GM10248 (cell line): ENCODE results near the gene NFILZ.

Experiments used
- CTCF ChIA-PET: fragments of 300-600 bp; sonication (Branson Sonifier 250); formaldehyde crosslinking; extraction: SDS; loops from one replicate; lab custom pipeline; 2021; ENCODE audit warnings: antibody characterized with exemption; lab: Yijun Ruan, JAX
- POLR2A ChIA-PET: fragments of 350-650 bp; sonication (Branson Sonifier 250); formaldehyde crosslinking; extraction: SDS; loops from one replicate; lab custom pipeline; 2020; ENCODE audit warnings: antibody characterized with exemption; lab: Yijun Ruan, JAX
- DNase-seq: peaks from one replicate; pipeline ENCODE4 v3.0.0; 2012; ENCODE audit errors: extremely low spot score
- TF ChIP-seq, protein P1 (sequence below): IDR thresholded peaks from 2 replicates; pipeline ENCODE4 v1.5.1; 2012; ENCODE audit warnings: mild to moderate bottlenecking, low read depth; ENCODE audit errors: extremely low read depth, missing control alignments, control extremely low read depth

The NFILZ gene

DNA sequence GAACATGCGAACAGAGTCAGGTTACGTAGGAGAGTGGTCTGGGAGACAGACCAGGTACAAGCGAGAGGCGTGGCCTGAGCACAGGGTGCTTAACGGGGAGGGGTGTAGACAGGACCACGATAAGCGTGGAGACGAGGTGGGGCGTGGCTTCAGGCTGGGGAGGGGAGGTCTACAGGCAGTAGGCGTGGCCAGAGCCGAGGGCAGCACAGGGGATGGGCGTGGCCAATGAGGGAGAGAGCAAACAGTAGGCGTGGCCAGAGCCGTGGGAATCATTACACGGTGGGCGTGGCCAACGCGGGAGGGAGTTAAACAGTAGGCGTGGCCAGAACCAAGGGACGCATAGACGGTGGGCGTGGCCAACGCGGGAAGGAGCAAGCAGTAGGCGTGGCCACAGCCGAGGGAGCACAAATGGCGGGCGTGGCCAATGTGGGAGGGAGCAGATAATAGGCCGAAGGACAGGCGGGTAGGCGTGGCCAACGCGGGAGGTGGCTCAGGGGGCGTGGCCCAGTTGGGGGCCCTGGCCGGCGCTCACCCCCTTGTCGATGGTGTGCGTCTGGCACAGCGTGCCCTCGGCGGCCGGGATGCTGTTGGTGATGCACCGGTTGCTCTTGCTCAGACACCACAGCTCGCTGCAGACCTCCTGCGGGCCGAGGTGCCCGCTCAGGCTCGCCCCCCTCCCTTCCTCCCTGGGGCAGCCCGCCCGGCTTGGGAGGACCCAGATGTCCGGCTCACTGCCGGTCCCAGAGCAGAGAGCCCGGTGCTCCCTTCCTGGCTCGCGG lies 38.0 kb upstream of the NFILZ start:
- TF ChIP-seq, protein P1, sequence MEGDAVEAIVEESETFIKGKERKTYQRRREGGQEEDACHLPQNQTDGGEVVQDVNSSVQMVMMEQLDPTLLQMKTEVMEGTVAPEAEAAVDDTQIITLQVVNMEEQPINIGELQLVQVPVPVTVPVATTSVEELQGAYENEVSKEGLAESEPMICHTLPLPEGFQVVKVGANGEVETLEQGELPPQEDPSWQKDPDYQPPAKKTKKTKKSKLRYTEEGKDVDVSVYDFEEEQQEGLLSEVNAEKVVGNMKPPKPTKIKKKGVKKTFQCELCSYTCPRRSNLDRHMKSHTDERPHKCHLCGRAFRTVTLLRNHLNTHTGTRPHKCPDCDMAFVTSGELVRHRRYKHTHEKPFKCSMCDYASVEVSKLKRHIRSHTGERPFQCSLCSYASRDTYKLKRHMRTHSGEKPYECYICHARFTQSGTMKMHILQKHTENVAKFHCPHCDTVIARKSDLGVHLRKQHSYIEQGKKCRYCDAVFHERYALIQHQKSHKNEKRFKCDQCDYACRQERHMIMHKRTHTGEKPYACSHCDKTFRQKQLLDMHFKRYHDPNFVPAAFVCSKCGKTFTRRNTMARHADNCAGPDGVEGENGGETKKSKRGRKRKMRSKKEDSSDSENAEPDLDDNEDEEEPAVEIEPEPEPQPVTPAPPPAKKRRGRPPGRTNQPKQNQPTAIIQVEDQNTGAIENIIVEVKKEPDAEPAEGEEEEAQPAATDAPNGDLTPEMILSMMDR = no peak
- peak; percentile 26 for DNase-seq
- POLR2A ChIA-PET = no interaction called here
- CTCF ChIA-PET = interaction anchor here (1.2 to 4.8 kb wide), 2 partner anchors 12 to 102 kb away, joined by 3 to 59 read pairs; no protein-coding TSS in a partner anchor

DNA sequence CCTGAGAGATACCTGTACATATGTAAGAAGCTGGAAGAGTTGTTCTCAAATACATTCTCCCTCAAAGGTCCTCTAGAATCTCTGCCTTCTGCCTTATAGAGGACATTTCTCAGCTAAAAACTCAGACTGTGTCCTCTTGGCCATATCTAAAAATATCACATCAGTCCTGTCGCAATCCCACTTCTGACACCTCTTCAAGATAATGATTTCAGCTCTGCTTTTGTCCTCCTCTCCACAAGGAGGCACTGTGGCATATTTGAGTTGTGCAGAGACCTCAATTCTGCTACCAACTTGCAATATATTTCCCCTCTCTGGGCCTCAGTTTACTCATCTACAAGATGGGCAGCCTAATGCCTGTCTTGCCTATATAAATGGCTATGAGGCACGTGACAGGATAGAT lies 36.5 kb upstream of the NFILZ start:
- TF ChIP-seq, protein P1 = no peak
- DNase-seq = no peak
- POLR2A ChIA-PET = no interaction called here
- CTCF ChIA-PET = interaction anchor here (1.2 to 4.8 kb wide), 5 partner anchors 8 to 100 kb away, joined by 3 to 59 read pairs (median 3); no protein-coding TSS in a partner anchor

DNA sequence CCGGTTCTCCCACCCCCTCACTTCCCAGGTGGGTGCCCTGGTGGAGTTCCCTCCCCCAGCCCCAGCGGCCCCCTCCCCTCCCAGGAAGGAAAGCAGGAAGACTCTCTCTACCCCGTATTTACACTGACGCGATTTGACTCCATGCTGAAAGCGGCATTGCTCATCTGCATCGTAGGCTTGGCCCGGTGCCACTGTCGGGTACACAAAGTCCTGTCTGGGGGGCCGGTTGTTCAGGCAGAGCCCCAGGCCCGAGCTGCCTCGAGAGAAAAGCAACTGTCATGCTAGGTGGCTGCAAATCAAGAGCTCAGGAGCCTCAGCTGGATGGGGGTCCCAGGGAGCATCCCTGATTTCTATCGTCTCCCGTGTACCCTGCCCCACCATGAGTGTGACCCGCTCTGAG lies 34.8 kb upstream of the NFILZ start:
- CTCF ChIA-PET = interaction anchor here (1.0 to 4.8 kb wide), 3 partner anchors 7 to 20 kb away, joined by 3 to 59 read pairs (median 4); no protein-coding TSS in a partner anchor
- DNase-seq = no peak
- POLR2A ChIA-PET = no interaction called here
- TF ChIP-seq, protein P1 = no peak

DNA sequence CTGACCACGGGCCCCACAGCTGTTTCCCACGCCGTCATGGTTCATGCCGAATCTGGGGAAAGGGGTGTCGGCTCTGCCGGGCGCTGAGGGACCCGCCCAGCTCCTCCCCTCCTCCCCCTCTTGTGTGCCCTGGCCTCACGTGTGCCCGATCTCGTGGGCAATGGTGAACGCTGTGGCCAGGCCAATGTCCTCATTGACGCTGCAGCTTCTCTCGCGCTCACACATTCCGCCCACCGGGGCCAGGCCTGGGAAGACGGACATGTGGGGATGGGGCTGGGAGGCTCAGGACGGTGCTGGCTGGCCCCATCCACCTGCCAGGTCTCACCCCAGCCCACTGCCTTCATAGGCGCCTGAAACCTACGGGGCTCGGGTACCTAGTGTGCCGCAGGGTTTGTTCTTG lies 34.3 kb upstream of the NFILZ start:
- TF ChIP-seq, protein P1 = no peak
- no peak for DNase-seq
- ChIA-PET POLR2A (no interaction called here), CTCF (interaction anchor here (4.8 kb wide), 1 partner anchor 16 kb away, joined by 59 read pairs; no protein-coding TSS in a partner anchor)

DNA sequence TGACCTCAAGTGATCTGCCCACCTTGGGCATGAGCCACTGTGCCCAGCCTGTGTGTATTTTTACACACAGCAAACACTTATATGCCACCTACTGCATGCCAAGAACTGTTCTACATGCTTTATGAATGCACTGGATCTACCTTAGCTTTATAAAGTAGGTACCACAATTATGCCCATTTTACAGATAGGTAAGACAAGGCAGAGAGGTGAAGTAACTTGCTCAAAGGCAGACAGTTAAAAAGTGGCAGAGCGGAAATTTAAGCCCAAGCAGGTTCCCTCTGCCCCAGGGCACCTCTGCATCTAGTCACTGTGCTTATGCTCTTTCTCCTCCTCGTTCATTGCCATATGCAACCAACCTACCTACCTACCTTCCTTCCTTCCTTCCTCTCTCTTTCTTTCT lies 30.4 kb upstream of the NFILZ start:
- DNase-seq = no peak
- ChIA-PET POLR2A (no interaction called here), CTCF (interaction anchor here (1.1 to 2.3 kb wide), 2 partner anchors 19 to 22 kb away, joined by 3 to 16 read pairs; partner anchors contain the start of gene MYO1F)
- TF ChIP-seq, protein P1 = no peak

DNA sequence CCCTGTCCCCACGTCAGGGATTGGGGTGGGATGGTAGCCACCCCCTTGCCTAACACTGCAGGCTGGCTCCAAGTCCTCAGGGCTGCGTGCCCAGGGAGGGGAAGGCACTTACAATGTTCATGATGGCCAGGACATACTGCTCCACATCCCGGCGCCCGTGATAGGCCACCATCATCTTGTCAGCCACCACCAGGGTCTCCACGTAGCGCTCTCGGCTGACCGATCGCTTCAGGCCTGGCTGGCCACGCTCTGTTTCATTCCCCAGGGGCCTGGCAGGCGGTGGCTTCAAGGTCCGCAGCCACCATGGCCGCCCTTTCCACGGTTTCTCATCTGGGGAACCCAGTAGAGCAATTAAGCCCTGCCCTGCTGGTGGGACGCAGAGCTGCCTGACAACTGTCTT lies 29.6 kb upstream of the NFILZ start:
- TF ChIP-seq, protein P1 = no peak
- ChIA-PET CTCF (no interaction called here), POLR2A (no interaction called here)
- DNase-seq = no peak
